NCI-H1092 treated with DMSO at 0.1 percent for 48 hours (cell line): ENCODE measurements around the gene MAMDC4.
A peak's percentile ranks its signal among the peaks of the same experiment; 100 is the strongest.
"Not testable (repeated sequence)": the region's sequence is repeated elsewhere in the genome, so short reads cannot be mapped to it uniquely, and the experiment has no call there.

Source experiments
- DNase-seq: peaks from one replicate; lab custom pipeline; 2025; lab: John Stamatoyannopoulos, UW

MAMDC4 gene

DNA sequence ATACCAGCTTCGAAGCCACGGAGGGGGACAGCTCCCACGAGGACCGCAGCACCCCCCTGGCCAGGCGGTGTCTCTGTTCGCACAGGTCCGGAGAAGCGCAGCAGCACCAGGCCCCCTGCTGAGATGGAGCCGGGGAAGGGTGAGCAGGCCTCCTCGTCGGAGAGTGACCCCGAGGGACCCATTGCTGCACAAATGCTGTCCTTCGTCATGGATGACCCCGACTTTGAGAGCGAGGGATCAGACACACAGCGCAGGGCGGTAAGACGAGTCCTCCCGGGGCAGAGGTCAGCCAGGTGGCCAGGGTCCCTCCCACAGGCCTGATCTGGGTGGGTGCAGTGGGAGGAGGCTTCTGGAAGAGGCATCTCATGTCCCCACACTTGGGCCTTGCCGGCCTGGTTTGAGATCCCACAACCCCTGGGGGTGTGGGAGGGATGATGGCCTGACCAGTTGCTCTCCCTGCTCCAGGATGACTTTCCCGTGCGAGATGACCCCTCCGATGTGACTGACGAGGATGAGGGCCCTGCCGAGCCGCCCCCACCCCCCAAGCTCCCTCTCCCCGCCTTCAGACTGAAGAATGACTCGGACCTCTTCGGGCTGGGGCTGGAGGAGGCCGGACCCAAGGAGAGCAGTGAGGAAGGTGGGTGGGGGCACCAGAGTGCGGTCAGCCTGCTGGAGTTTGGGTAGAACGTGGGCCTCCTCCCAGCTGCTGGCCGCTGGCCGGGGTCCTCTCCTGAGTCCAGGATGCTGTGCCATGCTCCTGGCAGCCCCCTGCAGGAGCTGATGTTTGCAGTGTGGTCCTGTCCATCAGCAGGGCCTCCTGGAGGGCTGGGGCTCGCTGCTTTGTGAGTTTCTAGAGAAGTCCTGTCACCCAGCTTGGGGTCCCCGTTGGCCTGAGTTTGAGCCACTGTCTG is 12.7 kb upstream of the MAMDC4 start:
- DNase-seq = no peak

GRCh38 chr9:136840140-136840876 is 11.8 kb upstream of the MAMDC4 start:
- DNase-seq = no peak

GRCh38 chr9:136840877-136841645 is 11.1 kb upstream of the MAMDC4 start:
- peak; percentile 82 for DNase-seq

GRCh38 chr9:136841646-136842379 is 10.3 kb upstream of the MAMDC4 start:
- DNase-seq = peak; percentile 23

- peak; percentile 62 for DNase-seq
These were observed 9.7 kb upstream of the MAMDC4 start, which contains the start of gene AJM1 for GRCh38 chr9:136842380-136842948. TSS of gene AJM1 (plus strand) at chr9:136842478. CDS start at chr9:136844415, 1,937 bp downstream.

GRCh38 chr9:136843159-136843800 is 8.9 kb upstream of the MAMDC4 start:
- DNase-seq = not testable (repeated sequence)

- DNase-seq = not testable (repeated sequence)
These were observed 8.1 kb upstream of the MAMDC4 start for GRCh38 chr9:136843801-136844740.

DNA sequence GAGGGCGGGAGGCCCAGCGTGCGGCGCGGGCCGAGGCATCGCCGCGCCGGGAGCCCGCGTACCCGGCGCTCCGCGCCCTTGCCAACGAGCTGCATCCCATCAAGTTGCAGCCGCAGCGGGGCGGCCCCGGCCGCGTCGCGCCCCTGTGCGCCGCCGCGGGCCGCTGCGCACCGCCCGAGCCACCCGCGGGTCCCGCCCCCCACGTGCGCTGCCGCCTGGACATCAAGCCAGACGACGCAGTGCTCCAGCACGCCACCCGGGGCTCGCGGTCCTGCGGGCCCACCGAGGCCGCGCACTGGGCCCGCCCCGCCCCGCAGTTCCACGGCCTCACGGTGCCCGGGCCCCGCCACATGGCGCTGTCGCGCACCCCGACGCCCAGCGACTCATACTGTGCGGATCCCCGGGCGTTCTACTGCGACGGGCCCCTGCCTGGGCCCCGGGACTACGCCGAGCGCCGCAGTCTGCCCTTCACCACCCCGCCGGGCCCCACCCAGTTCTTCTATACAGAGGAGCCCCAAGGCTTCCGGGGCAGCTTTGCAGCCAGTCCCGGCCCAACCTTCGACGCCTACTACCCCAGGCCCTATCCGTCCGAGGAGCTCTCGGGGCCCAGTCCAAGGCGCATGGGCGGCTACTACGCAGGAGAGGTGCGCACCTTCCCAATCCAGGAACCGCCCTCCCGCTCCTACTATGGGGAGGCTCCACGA is 7.2 kb upstream of the MAMDC4 start:
- DNase-seq = no peak

DNA sequence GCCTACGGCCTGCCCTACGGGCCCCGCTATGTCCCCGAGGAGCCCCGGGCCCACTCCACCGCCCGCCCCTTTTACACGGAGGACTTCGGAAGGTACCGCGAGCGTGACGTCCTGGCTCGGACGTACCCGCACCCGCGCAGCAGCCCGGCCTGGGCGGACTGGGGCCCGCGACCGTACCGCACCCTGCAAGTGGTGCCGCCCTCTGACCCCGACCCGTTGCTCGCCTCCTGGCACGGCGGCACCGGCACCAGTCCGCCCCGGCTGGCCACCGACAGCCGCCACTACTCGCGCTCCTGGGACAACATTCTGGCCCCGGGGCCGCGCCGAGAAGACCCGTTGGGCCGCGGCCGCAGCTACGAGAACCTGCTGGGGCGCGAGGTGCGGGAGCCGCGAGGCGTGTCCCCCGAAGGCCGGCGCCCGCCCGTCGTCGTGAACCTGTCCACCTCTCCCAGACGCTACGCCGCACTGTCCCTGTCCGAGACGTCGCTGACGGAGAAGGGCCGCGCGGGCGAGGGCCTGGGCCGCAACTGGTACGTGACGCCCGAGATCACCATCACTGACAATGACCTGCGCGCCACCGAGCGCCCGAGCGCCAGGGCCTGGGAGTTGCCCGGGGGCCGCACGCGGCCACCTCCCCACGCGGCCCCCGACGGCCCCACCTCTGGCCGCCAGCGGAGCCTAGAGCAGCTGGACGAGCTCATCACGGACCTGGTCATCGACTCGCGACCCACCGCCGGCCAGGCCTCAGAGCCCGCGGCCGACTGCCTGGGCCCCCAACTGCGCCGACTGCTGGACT is 6.5 kb upstream of the MAMDC4 start:
- no peak for DNase-seq

GRCh38 chr9:136846376-136847087 is 5.6 kb upstream of the MAMDC4 start:
- no peak for DNase-seq

DNA sequence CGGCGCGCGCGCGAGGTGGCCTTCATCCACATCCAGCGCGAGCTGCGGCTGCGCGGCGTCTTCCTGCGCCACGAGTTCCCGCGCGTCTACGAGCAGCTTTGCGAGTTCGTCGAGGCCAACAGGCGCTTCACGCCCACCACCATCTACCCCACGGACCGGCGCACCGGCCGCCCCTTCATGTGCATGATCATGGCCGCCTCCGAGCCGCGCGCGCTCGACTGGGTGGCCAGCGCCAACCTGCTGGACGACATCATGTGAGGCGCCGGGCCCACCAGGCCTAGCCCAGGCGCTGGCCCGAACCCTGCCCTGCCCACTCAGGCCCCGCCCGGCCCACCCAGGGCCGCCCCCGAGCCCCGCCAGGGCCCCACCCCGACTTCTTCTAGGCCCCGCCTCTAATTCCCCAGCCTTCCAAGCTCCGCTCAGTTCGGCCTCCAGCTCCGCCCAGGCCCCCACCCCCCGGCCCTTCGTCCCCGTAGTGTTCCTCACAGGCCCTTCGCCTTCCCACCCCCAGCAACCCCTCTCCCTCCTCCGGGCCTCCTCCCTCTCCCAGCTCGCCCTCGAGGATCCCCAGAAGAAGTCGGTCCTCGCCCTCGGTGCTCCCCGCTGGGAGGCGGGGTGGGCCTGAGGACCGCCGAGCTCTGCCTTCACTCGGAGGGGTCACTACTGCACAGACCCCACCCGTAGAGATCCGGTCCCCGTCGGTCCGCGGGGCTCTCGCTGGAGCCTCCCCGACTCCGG is 4.9 kb upstream of the MAMDC4 start:
- DNase-seq = no peak

DNA sequence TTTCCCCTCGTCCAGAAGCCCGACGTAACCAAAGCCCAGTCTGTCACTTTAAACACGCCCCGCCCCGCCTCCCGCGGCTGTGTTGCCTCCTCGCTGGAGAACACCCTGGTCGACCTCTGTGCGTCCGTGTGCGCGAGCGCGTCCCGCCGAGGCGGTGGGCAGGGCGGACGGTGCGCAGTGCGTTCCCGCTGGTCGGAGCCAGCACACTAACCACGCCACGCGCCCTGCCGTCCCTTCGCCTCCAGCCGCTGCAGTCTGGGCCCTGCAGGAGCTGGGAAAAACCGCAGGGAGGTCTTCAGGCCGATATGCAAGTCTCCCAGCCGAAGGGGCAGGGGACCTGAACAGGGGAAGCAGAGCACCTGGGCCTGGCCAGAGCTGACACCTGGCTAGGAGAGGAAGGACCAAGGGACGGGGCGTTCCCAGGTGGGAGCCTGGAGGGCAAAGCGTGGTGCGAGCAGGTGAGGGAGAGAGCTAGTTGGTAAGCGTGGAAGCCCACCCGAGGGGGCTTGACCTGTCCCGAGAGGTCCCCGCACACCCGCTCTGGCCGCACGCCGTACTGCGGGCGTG is 4.2 kb upstream of the MAMDC4 start:
- DNase-seq = peak; percentile 38

DNA sequence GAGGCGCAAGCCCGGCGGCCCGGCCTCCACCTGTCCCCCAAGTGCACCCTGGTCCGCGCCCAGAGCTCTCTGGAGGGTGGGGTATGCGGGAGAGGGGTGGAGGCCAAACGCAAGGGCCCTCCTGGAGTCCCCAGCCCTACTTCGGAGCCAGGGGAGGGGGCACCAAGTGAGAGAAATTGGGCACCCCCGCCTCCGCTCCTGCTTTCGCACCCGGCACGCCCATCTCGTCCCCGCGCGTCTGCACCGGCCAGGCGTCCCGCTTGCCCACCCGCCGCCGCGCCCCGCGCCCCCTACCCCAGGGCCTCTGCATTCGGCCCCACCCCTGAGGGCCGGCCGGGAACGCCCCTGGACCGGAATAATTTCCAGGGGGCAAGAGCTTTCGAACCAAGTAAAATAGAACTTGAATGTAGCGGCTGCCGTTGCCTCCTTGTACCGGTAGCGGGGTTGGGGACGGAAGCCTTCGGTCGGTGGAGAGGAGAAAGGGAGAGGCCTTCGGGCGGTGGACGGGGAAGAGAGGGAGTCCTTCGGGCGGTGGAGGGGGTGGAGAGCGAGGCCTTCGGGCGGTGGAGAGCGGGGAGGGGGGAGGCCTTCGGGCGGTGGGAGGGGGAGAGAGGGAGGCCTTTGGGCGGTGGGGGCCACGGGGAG is 3.6 kb upstream of the MAMDC4 start:
- peak; percentile 62 for DNase-seq

- peak; percentile 99 for DNase-seq
These were observed 2.8 kb upstream of the MAMDC4 start, which contains the start of gene PHPT1 for GRCh38 chr9:136849038-136849959. TSS of gene PHPT1 (plus strand) at chr9:136849409. CDS start at chr9:136849431, 22 bp downstream.
